Fibroblast of lung (primary cell): ENCODE measurements around the gene ATF7IP.

Experiments used
- EZH2 ChIP-seq: IDR thresholded peaks from 2 replicates; pipeline ENCODE4 v1.5.1; 2012; ENCODE audit warnings: low read length, control low read depth, mild to moderate bottlenecking; ENCODE audit errors: missing control alignments
- TF ChIP-seq, protein P1 (sequence below), 2 donors: IDR thresholded peaks in 1 of 2; conservative IDR thresholded peaks in 1 of 2; 1 replicate in 1 of 2; 2 replicates in 1 of 2; pipeline ENCODE4 v1.5.1; 2011 to 2012; ENCODE audit warnings: low read length in 2 of 2, control low read depth in 1 of 2, inconsistent platforms in 1 of 2, low read depth in 1 of 2, mild to moderate bottlenecking in 1 of 2

DNA sequence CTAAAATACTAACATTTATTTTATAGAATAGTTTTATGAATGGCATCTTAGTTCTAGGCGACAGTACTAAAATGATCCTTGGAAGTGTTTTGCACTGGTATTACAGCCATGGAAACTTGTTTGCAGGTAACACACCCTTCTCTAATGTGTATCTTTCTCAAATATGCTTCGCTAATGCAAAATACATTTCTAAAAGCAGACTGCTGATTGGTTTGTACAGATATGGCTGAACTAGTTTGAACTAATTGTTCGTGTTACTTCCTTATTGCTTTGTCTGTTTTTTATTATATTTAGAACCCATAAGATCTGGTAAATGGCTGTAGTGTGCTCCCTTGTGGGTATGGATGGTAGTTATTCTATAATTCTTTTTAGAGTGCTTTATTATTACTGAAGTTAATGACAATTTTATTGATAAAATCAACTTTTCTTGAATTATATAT is 53.0 kb downstream of the ATF7IP start:
- TF ChIP-seq, protein P1, sequence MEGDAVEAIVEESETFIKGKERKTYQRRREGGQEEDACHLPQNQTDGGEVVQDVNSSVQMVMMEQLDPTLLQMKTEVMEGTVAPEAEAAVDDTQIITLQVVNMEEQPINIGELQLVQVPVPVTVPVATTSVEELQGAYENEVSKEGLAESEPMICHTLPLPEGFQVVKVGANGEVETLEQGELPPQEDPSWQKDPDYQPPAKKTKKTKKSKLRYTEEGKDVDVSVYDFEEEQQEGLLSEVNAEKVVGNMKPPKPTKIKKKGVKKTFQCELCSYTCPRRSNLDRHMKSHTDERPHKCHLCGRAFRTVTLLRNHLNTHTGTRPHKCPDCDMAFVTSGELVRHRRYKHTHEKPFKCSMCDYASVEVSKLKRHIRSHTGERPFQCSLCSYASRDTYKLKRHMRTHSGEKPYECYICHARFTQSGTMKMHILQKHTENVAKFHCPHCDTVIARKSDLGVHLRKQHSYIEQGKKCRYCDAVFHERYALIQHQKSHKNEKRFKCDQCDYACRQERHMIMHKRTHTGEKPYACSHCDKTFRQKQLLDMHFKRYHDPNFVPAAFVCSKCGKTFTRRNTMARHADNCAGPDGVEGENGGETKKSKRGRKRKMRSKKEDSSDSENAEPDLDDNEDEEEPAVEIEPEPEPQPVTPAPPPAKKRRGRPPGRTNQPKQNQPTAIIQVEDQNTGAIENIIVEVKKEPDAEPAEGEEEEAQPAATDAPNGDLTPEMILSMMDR (conservative IDR thresholded peaks at IDR 0.05 in 1 of 2, IDR thresholded peaks at IDR 0.05 in 1 of 2; ENCODE audit: low read depth in 1 of 2, low read length in 2 of 2): peak in 1 of 2 donors; percentile 28
- TF ChIP-seq EZH2: no peak
